GM12872 (cell line): ENCODE results near the gene LRRC7.

Source experiments
- CTCF ChIP-seq: IDR thresholded peaks from 3 replicates; pipeline ENCODE4 v1.5.1; 2011; ENCODE audit warnings: low read depth, mild to moderate bottlenecking, low read length, moderate library complexity; ENCODE audit not compliant: insufficient read depth

The LRRC7 gene

GRCh38 chr1:70143048-70143659, 575.4 kb downstream of the LRRC7 start:
- TF ChIP-seq CTCF, result no peak

DNA sequence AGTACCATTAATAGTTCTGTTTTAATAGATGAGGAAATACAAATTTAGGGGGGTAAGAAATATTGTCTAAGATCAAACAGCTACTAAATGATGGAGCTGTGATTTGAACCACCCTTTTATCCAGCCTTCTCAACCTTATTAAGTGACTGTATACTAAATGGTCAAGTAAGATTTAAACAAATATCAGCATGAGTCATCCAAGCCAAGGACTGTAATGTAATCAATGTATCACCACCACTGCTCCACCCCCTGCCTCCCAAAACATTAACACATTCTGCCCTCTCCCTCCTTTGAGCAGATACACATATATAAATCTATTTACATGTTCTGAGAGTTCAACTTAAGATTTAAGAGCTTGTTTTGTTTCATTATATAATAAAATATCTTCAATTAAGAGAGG, 578.8 kb downstream of the LRRC7 start:
- no peak for TF ChIP-seq CTCF

DNA sequence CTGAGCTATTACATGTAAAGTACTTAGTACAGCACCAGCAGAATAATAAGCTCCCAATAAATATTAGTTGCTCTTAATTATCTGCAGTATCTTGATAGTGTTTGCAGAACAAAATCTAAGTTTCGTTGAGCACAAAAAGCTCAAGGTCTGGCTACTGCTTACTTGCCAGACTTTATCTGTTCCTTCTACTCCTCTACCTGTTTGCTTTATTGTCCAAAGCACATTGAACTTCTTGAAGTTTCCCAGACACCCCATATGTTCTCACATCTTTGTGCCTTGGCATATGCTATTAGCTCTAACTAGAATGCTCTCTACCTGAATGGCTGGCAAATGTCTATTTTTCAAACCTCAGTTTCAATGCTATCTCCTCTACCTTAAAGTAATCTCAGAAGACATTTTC, 582.7 kb downstream of the LRRC7 start:
- TF ChIP-seq CTCF, result no peak

- TF ChIP-seq CTCF, result no peak
Observed at GRCh38 chr1:70153739-70154138, 586.0 kb downstream of the LRRC7 start.

- TF ChIP-seq CTCF, result no peak
Observed at GRCh38 chr1:70156529-70157120, 588.9 kb downstream of the LRRC7 start.

DNA sequence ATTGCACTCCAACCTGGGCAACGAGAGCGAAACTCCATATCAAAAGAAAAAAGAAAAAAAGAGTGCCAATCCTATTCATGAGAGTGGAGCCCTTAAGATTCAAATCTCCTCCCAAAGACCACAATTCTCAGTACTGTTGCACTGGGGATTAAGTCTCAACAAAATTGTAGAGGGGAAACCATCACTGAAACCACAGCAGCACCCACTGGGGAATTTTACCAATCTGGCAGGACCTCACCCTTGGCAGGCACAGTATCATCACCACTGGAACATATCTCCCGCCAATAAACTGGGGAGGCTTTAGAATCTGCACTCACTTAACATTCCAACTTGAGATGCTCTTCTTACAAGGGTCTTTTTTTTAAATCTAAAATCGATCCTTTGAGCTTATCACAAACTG, 596.6 kb downstream of the LRRC7 start:
- TF ChIP-seq CTCF, result no peak

DNA sequence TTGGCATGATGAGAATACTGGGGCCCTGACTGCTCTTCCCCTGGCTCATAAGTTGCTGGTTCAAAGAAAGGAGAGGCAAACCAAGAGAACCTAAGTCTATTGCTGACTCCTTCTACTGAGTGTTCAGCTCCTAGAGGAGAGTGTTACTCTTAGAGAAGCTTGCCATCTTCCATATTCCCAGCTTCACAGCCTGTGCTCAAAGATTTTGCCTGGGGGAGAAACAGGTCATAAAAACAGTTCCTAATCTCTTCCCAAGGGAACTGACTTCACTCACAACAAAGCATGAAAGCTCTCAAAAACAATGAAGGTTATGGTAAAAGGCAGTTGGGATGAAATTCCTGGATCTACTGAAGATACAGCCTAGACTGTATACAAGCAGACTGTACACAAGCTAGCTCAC, 600.6 kb downstream of the LRRC7 start:
- TF ChIP-seq CTCF, result no peak
